GM12801 (cell line): ENCODE data around the gene OR2L2.

Experiments
- TF ChIP-seq, protein P1 (sequence below): IDR thresholded peaks from one replicate; pipeline ENCODE4 v1.5.1; 2011; ENCODE audit warnings: control low read depth; ENCODE audit not compliant: insufficient read length; ENCODE audit errors: extremely low read depth

The OR2L2 gene

DNA sequence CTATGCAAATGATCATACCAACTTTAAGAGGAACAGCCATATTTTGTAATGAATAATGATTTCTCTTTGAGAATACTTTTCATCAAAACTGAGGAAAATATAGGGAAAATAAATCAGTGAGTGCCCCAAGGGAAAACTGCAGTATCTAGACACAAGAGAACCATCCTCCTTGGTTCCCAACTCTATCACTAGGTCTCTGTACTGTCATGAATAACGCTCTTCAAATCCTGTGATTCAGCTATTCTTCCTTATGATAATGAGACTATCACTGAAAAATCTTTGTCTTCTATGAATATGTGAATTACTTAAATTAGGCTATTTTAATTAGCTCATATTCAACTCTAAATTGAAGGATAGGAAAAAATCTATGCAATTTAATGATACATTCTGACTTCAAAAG, 14.1 kb upstream of the OR2L2 start:
- TF ChIP-seq, protein P1, sequence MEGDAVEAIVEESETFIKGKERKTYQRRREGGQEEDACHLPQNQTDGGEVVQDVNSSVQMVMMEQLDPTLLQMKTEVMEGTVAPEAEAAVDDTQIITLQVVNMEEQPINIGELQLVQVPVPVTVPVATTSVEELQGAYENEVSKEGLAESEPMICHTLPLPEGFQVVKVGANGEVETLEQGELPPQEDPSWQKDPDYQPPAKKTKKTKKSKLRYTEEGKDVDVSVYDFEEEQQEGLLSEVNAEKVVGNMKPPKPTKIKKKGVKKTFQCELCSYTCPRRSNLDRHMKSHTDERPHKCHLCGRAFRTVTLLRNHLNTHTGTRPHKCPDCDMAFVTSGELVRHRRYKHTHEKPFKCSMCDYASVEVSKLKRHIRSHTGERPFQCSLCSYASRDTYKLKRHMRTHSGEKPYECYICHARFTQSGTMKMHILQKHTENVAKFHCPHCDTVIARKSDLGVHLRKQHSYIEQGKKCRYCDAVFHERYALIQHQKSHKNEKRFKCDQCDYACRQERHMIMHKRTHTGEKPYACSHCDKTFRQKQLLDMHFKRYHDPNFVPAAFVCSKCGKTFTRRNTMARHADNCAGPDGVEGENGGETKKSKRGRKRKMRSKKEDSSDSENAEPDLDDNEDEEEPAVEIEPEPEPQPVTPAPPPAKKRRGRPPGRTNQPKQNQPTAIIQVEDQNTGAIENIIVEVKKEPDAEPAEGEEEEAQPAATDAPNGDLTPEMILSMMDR, result no peak

DNA sequence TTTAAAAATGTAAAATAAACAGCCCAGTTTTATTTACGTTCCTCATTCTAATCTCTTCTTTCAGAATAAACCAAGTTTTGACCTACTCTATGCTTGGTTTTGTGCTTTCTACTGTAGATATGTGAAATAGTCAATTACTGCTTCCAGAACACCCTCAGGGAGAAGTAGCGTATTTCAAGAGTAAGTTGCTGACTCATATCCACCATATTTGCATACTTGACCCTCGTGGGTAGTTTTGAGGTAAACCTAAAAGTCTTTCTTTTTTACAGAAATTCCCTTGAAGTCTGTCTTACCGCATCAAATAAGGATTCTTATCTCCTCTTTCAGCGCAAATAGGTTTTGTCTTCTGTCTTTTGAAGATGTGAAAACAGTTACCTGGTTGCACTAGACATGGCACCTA, 15.3 kb downstream of the OR2L2 start:
- TF ChIP-seq, protein P1, result no peak

- TF ChIP-seq, protein P1, result no peak
Measured at GRCh38 chr1:248046536-248046935, 16.7 kb downstream of the OR2L2 start, which contains the start of gene OR2L3. OR2L3 (plus strand) TSS chr1:248046836; CDS start chr1:248060682, 13,846 bp downstream.

- TF ChIP-seq, protein P1, result no peak
Measured at GRCh38 chr1:248047008-248047407, 17.1 kb downstream of the OR2L2 start.

DNA sequence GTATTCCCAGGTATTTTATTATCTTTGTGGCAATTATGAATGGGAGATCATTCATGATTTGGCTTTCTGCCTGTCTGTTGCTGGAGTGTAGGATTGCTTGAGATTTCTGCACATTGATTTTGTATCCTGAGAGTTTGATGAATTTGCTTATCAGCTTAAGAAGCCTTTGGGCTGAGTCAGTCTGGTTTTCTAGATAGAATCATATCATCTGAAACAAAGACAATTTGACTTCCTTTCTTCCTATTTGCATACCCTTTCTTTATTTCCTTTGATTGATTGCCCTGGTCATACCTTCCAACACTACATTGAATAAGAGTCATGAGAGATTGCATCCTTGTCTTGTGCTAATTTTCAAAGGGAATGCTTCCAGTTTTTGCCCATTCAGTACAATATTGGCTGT, 24.8 kb downstream of the OR2L2 start:
- TF ChIP-seq, protein P1, result no peak

DNA sequence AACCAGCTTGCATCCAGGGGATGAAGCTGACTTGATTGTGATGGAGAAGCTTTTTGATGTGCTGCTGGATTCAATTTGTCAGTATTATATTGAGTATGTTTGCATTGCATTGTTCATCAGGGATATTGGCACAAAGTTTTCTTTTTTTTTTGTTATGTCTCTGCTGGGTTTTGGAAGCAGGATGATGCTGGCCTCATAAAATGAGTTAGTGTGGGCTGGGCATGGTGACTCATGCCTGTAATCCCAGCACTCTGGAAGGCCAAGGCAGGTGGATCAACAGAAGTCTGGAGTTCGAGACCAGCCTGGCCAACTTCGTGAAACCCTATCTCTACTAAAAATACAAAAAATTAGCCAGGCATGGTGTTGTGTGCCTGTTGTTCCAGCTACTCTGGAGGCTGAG, 25.4 kb downstream of the OR2L2 start:
- TF ChIP-seq, protein P1, result no peak

GRCh38 chr1:248065071-248065470, 35.2 kb downstream of the OR2L2 start:
- TF ChIP-seq, protein P1, result no peak

- TF ChIP-seq, protein P1, result no peak
Measured at GRCh38 chr1:248065604-248066003, 35.7 kb downstream of the OR2L2 start.
